GM12874 (cell line): ENCODE measurements around the gene E2F2.

Experiments
- TF ChIP-seq, protein P1 (sequence below): IDR thresholded peaks from 2 replicates; pipeline ENCODE4 v1.5.1; 2011; ENCODE audit warnings: low read depth, mild to moderate bottlenecking, control low read depth, low read length, moderate library complexity; ENCODE audit not compliant: insufficient read depth

The E2F2 gene

DNA sequence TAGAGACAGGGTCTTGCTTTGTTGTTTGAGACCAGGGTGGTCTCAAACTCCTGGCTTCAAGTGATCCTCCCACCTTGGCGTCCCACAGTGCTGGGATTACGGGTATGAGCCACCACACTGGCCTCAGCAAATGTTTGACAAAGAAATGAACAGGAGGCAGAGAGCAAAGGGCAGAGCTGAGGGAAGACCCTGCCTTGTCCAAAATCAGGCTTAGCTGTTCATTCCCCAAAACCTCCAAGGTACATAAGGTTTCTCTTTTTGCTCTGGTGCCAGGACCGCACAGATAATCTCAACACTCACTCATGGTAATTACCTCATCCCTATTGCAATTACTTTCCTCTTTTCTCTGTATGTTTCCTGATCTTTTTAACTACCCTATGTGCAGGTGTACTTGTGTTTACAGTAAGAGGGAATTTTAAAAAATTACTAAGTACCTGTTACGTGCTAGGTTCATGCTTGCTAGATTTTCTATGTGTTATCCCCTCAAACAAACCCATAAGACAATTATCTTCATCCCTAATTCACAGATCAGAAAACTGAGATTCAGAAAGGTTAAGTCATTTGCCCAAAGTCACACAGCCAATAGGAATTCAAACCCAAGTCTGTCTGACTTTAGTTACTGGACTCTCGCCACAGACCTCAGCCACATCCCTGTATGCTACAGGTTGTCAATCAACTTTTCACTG, 58.5 kb downstream of the E2F2 start:
- TF ChIP-seq, protein P1, sequence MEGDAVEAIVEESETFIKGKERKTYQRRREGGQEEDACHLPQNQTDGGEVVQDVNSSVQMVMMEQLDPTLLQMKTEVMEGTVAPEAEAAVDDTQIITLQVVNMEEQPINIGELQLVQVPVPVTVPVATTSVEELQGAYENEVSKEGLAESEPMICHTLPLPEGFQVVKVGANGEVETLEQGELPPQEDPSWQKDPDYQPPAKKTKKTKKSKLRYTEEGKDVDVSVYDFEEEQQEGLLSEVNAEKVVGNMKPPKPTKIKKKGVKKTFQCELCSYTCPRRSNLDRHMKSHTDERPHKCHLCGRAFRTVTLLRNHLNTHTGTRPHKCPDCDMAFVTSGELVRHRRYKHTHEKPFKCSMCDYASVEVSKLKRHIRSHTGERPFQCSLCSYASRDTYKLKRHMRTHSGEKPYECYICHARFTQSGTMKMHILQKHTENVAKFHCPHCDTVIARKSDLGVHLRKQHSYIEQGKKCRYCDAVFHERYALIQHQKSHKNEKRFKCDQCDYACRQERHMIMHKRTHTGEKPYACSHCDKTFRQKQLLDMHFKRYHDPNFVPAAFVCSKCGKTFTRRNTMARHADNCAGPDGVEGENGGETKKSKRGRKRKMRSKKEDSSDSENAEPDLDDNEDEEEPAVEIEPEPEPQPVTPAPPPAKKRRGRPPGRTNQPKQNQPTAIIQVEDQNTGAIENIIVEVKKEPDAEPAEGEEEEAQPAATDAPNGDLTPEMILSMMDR = no peak

DNA sequence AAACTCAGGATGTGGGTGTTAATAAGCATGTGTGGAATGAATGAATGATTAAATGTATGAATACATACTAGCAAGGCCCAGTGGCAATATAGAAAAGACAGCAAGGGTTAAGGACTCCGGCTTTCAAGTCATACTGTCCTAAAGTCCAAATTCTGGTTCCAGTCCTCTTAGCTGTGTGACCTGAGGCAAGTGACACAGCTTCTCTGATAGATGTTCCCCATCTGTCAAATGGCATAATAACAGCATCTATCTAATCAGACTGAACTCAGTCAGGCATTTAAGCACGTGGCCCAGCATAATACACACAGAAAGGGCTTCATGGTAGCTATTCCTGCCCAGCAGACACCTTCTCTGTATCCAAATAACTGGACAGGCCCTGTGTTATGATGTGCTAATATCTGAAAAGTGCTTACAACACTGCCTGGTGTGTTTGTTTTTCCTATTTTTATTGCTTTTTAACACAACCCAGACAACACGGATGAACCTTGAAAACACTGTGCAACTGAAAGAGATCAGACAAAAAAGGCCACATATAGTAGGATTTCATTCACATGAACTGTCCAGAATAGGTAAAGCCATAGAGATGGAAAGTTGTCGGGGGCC, 59.5 kb downstream of the E2F2 start:
- TF ChIP-seq, protein P1 = no peak

DNA sequence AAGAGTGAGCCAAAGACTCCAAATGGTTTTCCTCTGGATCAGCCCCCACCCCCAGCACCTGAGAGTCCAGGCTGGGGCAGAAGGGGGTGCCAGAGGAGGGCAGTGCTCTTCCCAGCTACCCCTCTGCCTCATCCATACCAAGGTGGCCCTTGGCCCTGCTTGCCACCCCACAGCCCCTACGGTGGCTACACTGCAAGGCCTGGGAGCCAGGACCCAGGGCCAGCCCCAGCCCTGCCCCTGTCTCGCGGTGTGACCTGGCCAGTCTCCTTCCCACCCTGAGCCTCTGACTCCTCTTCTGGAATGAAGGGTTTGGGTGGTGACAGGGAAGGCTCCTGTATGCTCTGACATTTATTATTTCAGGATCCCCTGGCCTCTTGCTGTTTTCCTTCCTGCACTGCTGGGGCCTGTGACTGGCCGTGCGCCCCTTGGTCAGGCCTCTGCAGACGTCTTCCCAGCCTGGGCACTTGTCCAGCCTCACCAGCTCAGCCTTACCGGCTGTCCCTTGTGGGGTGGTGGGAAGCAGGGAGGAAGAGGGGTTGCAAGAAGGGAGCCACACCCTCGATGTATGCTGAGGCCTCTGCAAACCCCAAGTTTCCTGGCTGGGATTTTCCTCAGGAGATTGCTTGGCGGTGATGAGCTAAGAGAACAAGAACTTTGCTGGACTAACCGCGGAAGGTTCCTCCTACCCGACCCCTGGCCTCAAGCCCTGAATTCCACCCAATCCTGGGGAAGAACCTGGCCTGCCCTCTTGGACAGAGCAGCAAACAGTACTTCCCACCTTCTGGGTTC, 60.6 kb downstream of the E2F2 start:
- TF ChIP-seq, protein P1 = no peak

DNA sequence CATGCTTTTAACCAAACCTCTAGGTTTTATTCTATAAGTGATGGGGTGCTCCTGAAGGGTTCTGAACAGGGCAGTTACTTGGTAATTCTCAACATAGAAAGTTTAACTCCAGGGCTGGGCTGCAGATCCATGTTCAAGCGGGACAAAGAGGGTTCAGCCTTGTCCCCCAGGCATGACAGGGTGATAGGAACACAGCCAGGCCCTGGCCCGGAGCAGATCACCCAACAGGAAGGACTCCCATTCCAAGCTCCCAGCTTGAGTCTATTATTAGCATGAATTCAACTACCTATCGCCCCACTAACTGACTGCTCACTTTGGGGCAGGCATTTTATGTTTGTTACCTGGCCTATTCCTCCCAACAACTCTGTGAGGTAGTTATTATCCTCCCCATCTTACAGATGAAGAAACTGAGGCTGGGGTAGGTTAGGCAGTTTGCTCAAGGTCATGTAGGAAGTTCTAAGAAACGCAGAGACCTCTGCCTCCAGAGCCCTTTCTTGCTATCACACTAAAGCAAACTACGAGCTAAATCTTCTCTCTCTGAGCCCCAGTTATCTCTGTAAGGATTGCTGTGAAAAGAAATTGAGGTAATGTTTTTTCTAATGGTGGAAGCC, 61.6 kb downstream of the E2F2 start:
- TF ChIP-seq, protein P1 = no peak

DNA sequence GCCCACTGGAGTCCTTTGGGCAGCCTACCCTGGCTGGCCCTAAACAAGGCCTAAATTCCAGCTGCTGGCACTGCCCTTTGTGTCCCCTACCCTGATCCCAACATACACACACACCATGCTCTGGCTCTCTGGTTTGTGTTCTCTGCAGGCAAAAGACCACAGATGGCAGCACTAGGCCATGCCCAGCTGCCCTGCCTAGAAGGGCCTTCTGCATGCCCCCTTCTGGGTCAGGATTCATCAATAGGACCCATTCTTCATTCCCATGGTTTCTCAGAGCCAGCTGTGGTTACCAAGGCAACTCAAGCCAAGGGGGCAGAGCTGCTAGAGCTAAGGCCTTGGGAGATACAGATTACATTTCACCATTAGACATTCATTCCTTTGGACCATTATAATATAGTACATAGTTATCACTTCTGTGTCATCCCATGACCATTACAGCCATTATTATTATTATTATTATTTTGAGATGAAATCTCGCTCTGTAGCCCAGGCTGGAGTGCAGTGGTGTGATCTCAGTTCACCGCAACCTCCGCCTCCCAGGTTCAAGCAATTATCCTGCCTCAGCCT, 64.5 kb downstream of the E2F2 start:
- TF ChIP-seq, protein P1 = no peak

DNA sequence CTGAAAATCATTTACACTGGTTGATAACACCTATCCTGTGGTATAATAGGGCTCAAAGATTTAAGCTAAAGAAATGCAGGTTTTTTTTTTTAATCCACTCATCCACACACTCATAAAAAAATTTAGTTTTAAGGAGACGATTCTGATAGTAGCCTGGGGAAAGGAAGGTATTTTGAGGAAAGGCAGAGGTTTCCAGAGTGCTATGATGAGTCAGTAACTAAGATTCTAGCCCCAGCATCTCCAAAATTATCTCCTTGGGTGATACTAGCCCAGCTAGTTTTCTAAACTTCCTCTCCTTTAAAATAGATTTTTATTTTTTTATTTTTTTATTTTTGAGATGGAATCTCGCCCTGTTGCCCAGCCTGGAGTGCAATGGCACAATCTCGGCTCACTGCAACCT, 67.7 kb downstream of the E2F2 start:
- TF ChIP-seq, protein P1 = no peak

DNA sequence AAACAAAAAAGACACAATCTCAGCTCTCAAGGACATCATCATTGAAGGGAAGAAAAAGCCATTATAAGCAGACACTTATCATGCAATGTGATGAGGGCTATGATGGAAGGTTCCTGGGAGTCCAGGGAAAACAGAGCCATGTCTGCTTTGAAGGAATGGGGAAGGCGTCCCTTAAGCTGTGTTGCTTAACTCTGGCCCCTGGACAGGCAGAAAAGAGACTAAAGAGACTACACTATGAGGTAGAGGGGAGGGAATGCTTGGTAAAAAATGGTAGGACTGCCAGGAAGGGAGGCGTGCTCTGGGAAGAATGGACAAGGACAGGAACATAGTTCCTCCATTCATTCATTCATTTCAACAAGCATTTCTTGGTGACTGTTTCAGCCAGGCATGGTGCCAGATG, 68.3 kb downstream of the E2F2 start:
- TF ChIP-seq, protein P1 = no peak
